GM06990 (cell line): ENCODE measurements around the gene DPPA2.

Experiments used
- DNase-seq: peaks from one replicate; pipeline ENCODE4 v3.0.0-alpha.2; 2011; ENCODE audit not compliant: insufficient read length; ENCODE audit errors: extremely low read depth
- H3K27me3 ChIP-seq: replicated peaks from 2 replicates; pipeline ENCODE4 v1.6.0; 2011; ENCODE audit warnings: low read length; ENCODE audit not compliant: control insufficient read depth, insufficient read depth
- H3K36me3 ChIP-seq: 2 replicates; pipeline ENCODE4 v1.5.1; 2011; ENCODE audit warnings: low read length; ENCODE audit not compliant: control insufficient read depth, insufficient read depth
- H3K4me3 ChIP-seq: replicated peaks from 2 replicates; pipeline ENCODE4 v1.5.1; 2011; ENCODE audit warnings: low read depth, mild to moderate bottlenecking, control low read depth, low read length
- CTCF ChIP-seq: IDR thresholded peaks from 2 replicates; pipeline ENCODE4 v1.5.1; 2011; ENCODE audit warnings: low read length, control low read depth, mild to moderate bottlenecking, inconsistent platforms; ENCODE audit not compliant: insufficient read depth, poor library complexity, severe bottlenecking

The DPPA2 gene

GRCh38 chr3:109313061-109313460 is 3.3 kb downstream of the DPPA2 start:
- Histone ChIP-seq H3K36me3 (no peaks in the 10 kb centered on the region), H3K4me3 (no peak overlapping the region), H3K27me3 (no peaks in the 10 kb centered on the region)
- TF ChIP-seq CTCF, result no peak
- DNase-seq, result no peak

- Histone ChIP-seq H3K27me3 (no peaks in the 10 kb centered on the region), H3K36me3 (no peaks in the 10 kb centered on the region), H3K4me3 (no peak overlapping the region)
- DNase-seq, result no peak
- TF ChIP-seq CTCF, result no peak
Observed at GRCh38 chr3:109297496-109297895, 18.8 kb downstream of the DPPA2 start.

DNA sequence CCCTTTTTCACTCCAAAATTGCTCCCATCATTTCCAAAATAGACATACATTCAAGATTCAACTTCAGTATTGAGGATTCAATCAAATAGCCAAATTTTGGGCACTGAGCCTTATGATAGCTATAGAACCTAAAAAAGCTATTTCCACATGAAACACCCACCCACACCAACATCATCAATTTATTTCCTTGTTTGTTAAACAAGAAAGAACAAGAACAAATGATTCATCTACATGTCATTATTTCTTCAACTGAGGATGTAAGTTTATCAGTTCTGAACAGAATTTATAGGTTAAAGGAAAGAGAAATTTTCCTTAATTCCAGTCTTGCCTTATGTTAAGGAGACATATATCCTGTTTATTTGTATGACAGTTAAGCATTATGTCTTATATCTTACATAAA is 32.2 kb downstream of the DPPA2 start:
- no peak overlapping the region for H3K4me3 ChIP-seq
- no peak for DNase-seq
- no peak for TF ChIP-seq CTCF

GRCh38 chr3:109278546-109278945 is 37.8 kb downstream of the DPPA2 start:
- Histone ChIP-seq H3K27me3 (no peaks in the 10 kb centered on the region), H3K36me3 (no peaks in the 10 kb centered on the region), H3K4me3 (no peak overlapping the region)
- no peak for TF ChIP-seq CTCF
- no peak for DNase-seq

More for the DNA sequence above, 32.2 kb downstream of the DPPA2 start:
- Histone ChIP-seq H3K27me3 (no peaks in the 10 kb centered on the region), H3K36me3 (no peaks in the 10 kb centered on the region)

- Histone ChIP-seq H3K36me3 (no peaks in the 10 kb centered on the region), H3K27me3 (no peaks in the 10 kb centered on the region), H3K4me3 (no peak overlapping the region)
- no peak for TF ChIP-seq CTCF
- no peak for DNase-seq
Observed at GRCh38 chr3:109278141-109278540, 38.2 kb downstream of the DPPA2 start.

DNA sequence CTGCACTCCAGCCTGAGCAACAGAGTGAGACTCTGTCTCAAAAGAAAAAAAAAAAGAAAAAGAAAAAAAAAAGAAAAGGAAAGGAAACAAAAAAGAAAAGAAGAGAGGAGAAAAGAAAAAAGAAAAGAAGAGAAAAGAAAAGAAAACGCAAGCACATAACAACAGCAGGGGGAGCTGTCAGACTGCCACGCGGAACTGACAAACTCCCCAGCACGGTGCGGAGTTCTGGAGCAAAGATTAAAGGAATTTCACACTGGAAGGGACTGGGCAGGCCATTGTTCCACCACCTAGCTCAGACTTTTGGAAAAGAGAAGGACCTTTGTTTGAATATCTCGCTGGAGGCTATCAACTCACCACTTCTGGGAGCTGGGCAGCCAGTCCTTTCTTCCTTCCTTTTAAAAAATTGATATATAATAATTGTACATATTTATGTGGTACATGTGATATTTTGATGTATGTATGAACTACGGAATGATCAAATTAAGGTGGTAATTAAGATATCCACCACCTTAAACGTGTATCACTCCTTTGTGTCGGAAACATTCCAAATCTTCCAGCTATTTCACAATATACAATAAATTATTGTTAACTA is 40.5 kb downstream of the DPPA2 start:
- Histone ChIP-seq H3K4me3 (no peak overlapping the region), H3K36me3 (no peaks in the 10 kb centered on the region), H3K27me3 (no peaks in the 10 kb centered on the region)
- TF ChIP-seq CTCF, result no peak
- no peak for DNase-seq
